ENCODE data around the gene ANKS1A. TPM values are rescaled to one million over a fixed set of nuclear protein-coding genes. Genes with fewer than 3 reads are reported as not detected.

Gene ANKS1A
- total RNA-seq, 1 donor from 2014 or later = 76.9 TPM

GRCh38 chr6:34979994-34980393, 90.9 kb downstream of the ANKS1A start:
- no peak for DNase-seq
- no peak overlapping the region for H3K27ac Mint-ChIP-seq (ENCODE audit: unreplicated experiment)
- no peak overlapping the region for H3K4me3 Mint-ChIP-seq (ENCODE audit: unreplicated experiment)
- no peaks in the 10 kb centered on the region for H3K27me3 Mint-ChIP-seq (ENCODE audit: unreplicated experiment)
- no peaks in the 10 kb centered on the region for H3K4me1 Mint-ChIP-seq (ENCODE audit: low read depth, unreplicated experiment)
- H3K36me3 Mint-ChIP-seq (ENCODE audit: unreplicated experiment) = no peaks in the 10 kb centered on the region
- TF ChIP-seq CTCF (IDR thresholded peaks at IDR 0.05; ENCODE audit: partially characterized antibody, unreplicated experiment) = no peak
- no peaks in the 10 kb centered on the region for H3K9me3 Mint-ChIP-seq (ENCODE audit: unreplicated experiment)

GRCh38 chr6:34981366-34981765, 92.3 kb downstream of the ANKS1A start:
- Mint-ChIP-seq H3K4me3 (ENCODE audit: unreplicated experiment) (no peak overlapping the region), H3K27me3 (ENCODE audit: unreplicated experiment) (no peaks in the 10 kb centered on the region)

DNA sequence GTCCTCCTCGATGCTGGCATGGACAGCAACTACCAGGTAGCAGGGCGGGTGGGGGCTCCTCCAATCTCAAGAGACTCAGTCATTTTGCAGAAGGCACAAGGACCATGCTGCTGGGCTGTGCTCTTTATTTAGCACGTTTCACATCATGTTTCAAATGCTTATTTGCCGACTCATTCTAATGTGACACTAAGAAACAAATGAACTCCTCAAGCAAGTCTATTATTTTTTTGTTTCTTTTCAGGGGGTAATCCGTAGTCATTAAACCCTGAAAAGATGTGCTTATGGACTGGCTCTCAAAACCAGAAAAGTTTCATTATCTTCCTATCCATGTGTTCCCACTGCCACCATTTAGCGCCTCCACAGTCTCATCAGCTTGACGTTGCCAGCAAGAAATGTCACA, 92.9 kb downstream of the ANKS1A start:
- no peak for DNase-seq
- Mint-ChIP-seq H3K27me3 (ENCODE audit: unreplicated experiment) (no peaks in the 10 kb centered on the region), H3K27ac (ENCODE audit: unreplicated experiment) (no peak overlapping the region), H3K36me3 (ENCODE audit: unreplicated experiment) (no peaks in the 10 kb centered on the region), H3K4me1 (ENCODE audit: low read depth, unreplicated experiment) (peaks cover under 1% of the 10 kb centered on the region), H3K9me3 (ENCODE audit: unreplicated experiment) (no peaks in the 10 kb centered on the region), H3K4me3 (ENCODE audit: unreplicated experiment) (no peak overlapping the region)
- TF ChIP-seq CTCF (IDR thresholded peaks at IDR 0.05; ENCODE audit: partially characterized antibody, unreplicated experiment) = no peak

More at GRCh38 chr6:34981366-34981765, 92.3 kb downstream of the ANKS1A start:
- Mint-ChIP-seq H3K27ac (ENCODE audit: unreplicated experiment) (no peak overlapping the region), H3K9me3 (ENCODE audit: unreplicated experiment) (no peaks in the 10 kb centered on the region), H3K36me3 (ENCODE audit: unreplicated experiment) (no peaks in the 10 kb centered on the region), H3K4me1 (ENCODE audit: low read depth, unreplicated experiment) (no peaks in the 10 kb centered on the region)
- TF ChIP-seq CTCF (IDR thresholded peaks at IDR 0.05; ENCODE audit: partially characterized antibody, unreplicated experiment) = no peak
- DNase-seq = no peak

DNA sequence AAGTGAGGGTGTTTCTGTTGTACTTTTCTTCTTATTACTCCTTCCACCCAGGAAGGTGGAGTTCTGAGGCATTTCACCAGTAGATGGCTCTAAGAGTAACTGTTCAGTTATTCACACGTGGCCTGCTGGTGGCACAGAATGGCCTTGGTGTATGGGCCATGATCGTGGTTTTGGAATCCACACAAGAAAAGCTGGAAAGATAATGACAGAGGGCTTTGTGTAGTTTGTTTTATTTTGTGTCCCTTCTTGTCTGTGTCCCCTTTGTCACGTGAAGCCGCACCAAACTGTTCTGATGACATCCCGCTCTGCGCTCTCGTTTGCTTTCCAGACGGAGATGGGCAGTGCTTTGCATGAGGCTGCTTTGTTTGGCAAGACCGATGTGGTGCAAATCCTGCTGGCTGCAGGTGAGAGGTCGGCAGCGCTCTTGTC, 93.4 kb downstream of the ANKS1A start:
- Mint-ChIP-seq H3K27me3 (ENCODE audit: unreplicated experiment) (no peaks in the 10 kb centered on the region), H3K36me3 (ENCODE audit: unreplicated experiment) (no peaks in the 10 kb centered on the region), H3K9me3 (ENCODE audit: unreplicated experiment) (no peaks in the 10 kb centered on the region), H3K4me1 (ENCODE audit: low read depth, unreplicated experiment) (peaks cover 6% of the 10 kb centered on the region), H3K4me3 (ENCODE audit: unreplicated experiment) (no peak overlapping the region), H3K27ac (ENCODE audit: unreplicated experiment) (no peak overlapping the region)
- TF ChIP-seq CTCF (IDR thresholded peaks at IDR 0.05; ENCODE audit: partially characterized antibody, unreplicated experiment) = no peak
- DNase-seq = no peak

- DNase-seq = no peak
- no peak for TF ChIP-seq CTCF (IDR thresholded peaks at IDR 0.05; ENCODE audit: partially characterized antibody, unreplicated experiment)
- Mint-ChIP-seq H3K4me1 (ENCODE audit: low read depth, unreplicated experiment) (peaks cover 17% of the 10 kb centered on the region), H3K27me3 (ENCODE audit: unreplicated experiment) (no peaks in the 10 kb centered on the region), H3K4me3 (ENCODE audit: unreplicated experiment) (no peak overlapping the region), H3K36me3 (ENCODE audit: unreplicated experiment) (no peaks in the 10 kb centered on the region), H3K27ac (ENCODE audit: unreplicated experiment) (no peak overlapping the region), H3K9me3 (ENCODE audit: unreplicated experiment) (no peaks in the 10 kb centered on the region)
Observed at GRCh38 chr6:34984416-34984815, 95.4 kb downstream of the ANKS1A start.
